Neural progenitor cell (in vitro differentiated cells): ENCODE measurements around the gene ZIK1.

ENCODE experiments used
- CTCF ChIP-seq: fragments of 200-600 bp; sonication (generic); IDR thresholded peaks from 2 replicates; pipeline ENCODE4 v1.5.1; 2017; ENCODE audit warnings: antibody characterized with exemption, mild to moderate bottlenecking
- EZH2 ChIP-seq: fragments of 200-600 bp; sonication (generic); IDR thresholded peaks from 2 replicates; pipeline ENCODE4 v1.6.1; 2017; ENCODE audit warnings: antibody characterized with exemption, mild to moderate bottlenecking, moderate library complexity
- EZH2phosphoT487 ChIP-seq: fragments of 200-600 bp; sonication (generic); IDR thresholded peaks from 2 replicates; pipeline ENCODE4 v1.6.1; 2017; ENCODE audit warnings: antibody characterized with exemption

DNA sequence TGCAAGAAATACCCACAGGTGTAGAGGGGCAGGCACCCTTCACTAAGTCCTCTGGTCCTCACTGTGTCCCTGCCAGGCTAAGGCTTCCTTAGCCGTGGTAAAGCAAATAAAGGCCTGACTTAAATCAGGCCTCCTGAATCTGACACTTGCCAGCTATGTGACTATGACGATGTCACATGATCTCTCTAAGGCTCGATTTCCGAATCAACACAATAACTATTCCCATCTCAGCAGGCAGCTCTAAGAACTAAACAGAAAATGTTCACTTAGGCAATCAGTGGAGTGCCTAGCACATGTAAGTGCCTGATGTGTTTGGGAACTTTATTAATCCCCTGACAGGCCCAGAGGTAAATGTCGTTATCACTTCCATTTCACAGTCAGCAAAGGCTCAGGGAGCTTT is 26.3 kb upstream of the ZIK1 start:
- no peak for TF ChIP-seq EZH2
- TF ChIP-seq CTCF, result no peak
- TF ChIP-seq EZH2phosphoT487, result no peak
